ENCODE data around the gene MRGPRF.

The MRGPRF gene

GRCh38 chr11:68989936-68990606 is 23.0 kb downstream of the MRGPRF start:
- Histone ChIP-seq H3K27me3 (ENCODE audit: insufficient read depth, low read depth) (peaks cover 14% of the 10 kb centered on the region; the same call in 1 of the 2 replicates), H3K4me3 (IDR thresholded peaks at IDR 0.05; ENCODE audit: insufficient read depth, low read depth, low read length) (no peak overlapping the region), H4K20me1 (ENCODE audit: insufficient read depth) (no peaks in the 10 kb centered on the region), H2AFZ (ENCODE audit: low read depth) (no peak overlapping the region), H3K4me1 (ENCODE audit: low read depth, poor library complexity, severe bottlenecking) (no peaks in the 10 kb centered on the region), H3K79me2 (ENCODE audit: insufficient read depth, low read depth) (no peaks in the 10 kb centered on the region), H3K36me3 (ENCODE audit: insufficient read depth) (no peaks in the 10 kb centered on the region), H3K4me2 (no peak overlapping the region), H3K27ac (no peak overlapping the region), H3K9ac (no peak overlapping the region)
- TF ChIP-seq CTCF (conservative IDR thresholded peaks at IDR 0.05; ENCODE audit: low read depth, low read length): no peak

GRCh38 chr11:68988491-68988890 is 24.6 kb downstream of the MRGPRF start:
- TF ChIP-seq CTCF (conservative IDR thresholded peaks at IDR 0.05; ENCODE audit: low read depth, low read length): no peak
- H3K4me3 ChIP-seq (IDR thresholded peaks at IDR 0.05; ENCODE audit: insufficient read depth, low read depth, low read length): no peak overlapping the region

GRCh38 chr11:68987211-68987610 is 25.8 kb downstream of the MRGPRF start:
- H3K4me1 ChIP-seq (ENCODE audit: low read depth, poor library complexity, severe bottlenecking): no peaks in the 10 kb centered on the region
- no peak overlapping the region for H3K4me3 ChIP-seq (IDR thresholded peaks at IDR 0.05; ENCODE audit: insufficient read depth, low read depth, low read length)
- no peak for TF ChIP-seq CTCF (conservative IDR thresholded peaks at IDR 0.05; ENCODE audit: low read depth, low read length)
- H3K27ac ChIP-seq: no peak overlapping the region
- no peak overlapping the region for H2AFZ ChIP-seq (ENCODE audit: low read depth)
- H4K20me1 ChIP-seq (ENCODE audit: insufficient read depth): no peaks in the 10 kb centered on the region
- H3K79me2 ChIP-seq (ENCODE audit: insufficient read depth, low read depth): no peaks in the 10 kb centered on the region
- no peak overlapping the region for H3K9ac ChIP-seq
- H3K36me3 ChIP-seq (ENCODE audit: insufficient read depth): no peaks in the 10 kb centered on the region
- H3K4me2 ChIP-seq: no peak overlapping the region
- peaks cover 3% of the 10 kb centered on the region for H3K27me3 ChIP-seq (ENCODE audit: insufficient read depth, low read depth)

More at GRCh38 chr11:68988491-68988890, 24.6 kb downstream of the MRGPRF start:
- Histone ChIP-seq H3K4me2 (no peak overlapping the region), H3K27me3 (ENCODE audit: insufficient read depth, low read depth) (peaks cover under 1% of the 10 kb centered on the region; the same call in 1 of the 2 replicates), H3K27ac (no peak overlapping the region; the same call in 1 of the 2 replicates), H3K36me3 (ENCODE audit: insufficient read depth) (no peaks in the 10 kb centered on the region), H3K79me2 (ENCODE audit: insufficient read depth, low read depth) (no peaks in the 10 kb centered on the region), H4K20me1 (ENCODE audit: insufficient read depth) (no peaks in the 10 kb centered on the region), H2AFZ (ENCODE audit: low read depth) (no peak overlapping the region), H3K4me1 (ENCODE audit: low read depth, poor library complexity, severe bottlenecking) (no peaks in the 10 kb centered on the region), H3K9ac (no peak overlapping the region)

GRCh38 chr11:68983801-68984200 is 29.2 kb downstream of the MRGPRF start:
- H3K36me3 ChIP-seq (ENCODE audit: insufficient read depth): no peaks in the 10 kb centered on the region
- no peak for TF ChIP-seq CTCF (conservative IDR thresholded peaks at IDR 0.05; ENCODE audit: low read depth, low read length)
- H3K9ac ChIP-seq: no peak overlapping the region
- H3K4me2 ChIP-seq: no peak overlapping the region
- H3K4me3 ChIP-seq (IDR thresholded peaks at IDR 0.05; ENCODE audit: insufficient read depth, low read depth, low read length): no peak overlapping the region
- peaks cover 6% of the 10 kb centered on the region for H3K27me3 ChIP-seq (ENCODE audit: insufficient read depth, low read depth)
- no peaks in the 10 kb centered on the region for H3K4me1 ChIP-seq (ENCODE audit: low read depth, poor library complexity, severe bottlenecking)
- no peaks in the 10 kb centered on the region for H3K79me2 ChIP-seq (ENCODE audit: insufficient read depth, low read depth)
- H3K27ac ChIP-seq: no peak overlapping the region
- H2AFZ ChIP-seq (ENCODE audit: low read depth): no peak overlapping the region
- no peaks in the 10 kb centered on the region for H4K20me1 ChIP-seq (ENCODE audit: insufficient read depth)
